ENCODE results near the gene CHL1.

- TF ChIP-seq, protein P1, sequence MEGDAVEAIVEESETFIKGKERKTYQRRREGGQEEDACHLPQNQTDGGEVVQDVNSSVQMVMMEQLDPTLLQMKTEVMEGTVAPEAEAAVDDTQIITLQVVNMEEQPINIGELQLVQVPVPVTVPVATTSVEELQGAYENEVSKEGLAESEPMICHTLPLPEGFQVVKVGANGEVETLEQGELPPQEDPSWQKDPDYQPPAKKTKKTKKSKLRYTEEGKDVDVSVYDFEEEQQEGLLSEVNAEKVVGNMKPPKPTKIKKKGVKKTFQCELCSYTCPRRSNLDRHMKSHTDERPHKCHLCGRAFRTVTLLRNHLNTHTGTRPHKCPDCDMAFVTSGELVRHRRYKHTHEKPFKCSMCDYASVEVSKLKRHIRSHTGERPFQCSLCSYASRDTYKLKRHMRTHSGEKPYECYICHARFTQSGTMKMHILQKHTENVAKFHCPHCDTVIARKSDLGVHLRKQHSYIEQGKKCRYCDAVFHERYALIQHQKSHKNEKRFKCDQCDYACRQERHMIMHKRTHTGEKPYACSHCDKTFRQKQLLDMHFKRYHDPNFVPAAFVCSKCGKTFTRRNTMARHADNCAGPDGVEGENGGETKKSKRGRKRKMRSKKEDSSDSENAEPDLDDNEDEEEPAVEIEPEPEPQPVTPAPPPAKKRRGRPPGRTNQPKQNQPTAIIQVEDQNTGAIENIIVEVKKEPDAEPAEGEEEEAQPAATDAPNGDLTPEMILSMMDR (IDR thresholded peaks at IDR 0.05; ENCODE audit: borderline replicate concordance, extremely low read depth, low read length, poor library complexity, severe bottlenecking) = no peak
- TF ChIP-seq EZH2 (IDR thresholded peaks at IDR 0.05; ENCODE audit: borderline replicate concordance, low read depth, low read length, severe bottlenecking) = no peak
These were observed 53.2 kb downstream of the CHL1 start for GRCh38 chr3:249587-250262.

Data from DND-41 (cell line).